Endothelial cell of umbilical vein (primary cell): ENCODE measurements around the gene SLC11A1. TPM values are rescaled to one million over a fixed set of nuclear protein-coding genes. Genes with fewer than 3 reads are reported as not detected.

Experiments used
- BruUV-seq: library from RNA; stranded (reverse); fragments of 400-500 nt; replicated peaks from 2 replicates; lab custom pipeline; 2021; lab: Mats Ljungman, UMichigan
- CTCF ChIA-PET: fragments of 300-600, 350-600 bp; sonication (Branson Sonifier 250); formaldehyde crosslinking; loops from one replicate; lab custom pipeline; 2021; ENCODE audit warnings: antibody characterized with exemption, inconsistent platforms; lab: Charles Lee
- POLR2A ChIA-PET: fragments of 300-600, 350-600 bp; sonication (Branson Sonifier 250); formaldehyde crosslinking; loops from one replicate; lab custom pipeline; 2021; ENCODE audit warnings: antibody characterized with exemption, inconsistent platforms; lab: Charles Lee
- DNase-seq: peaks from one replicate; pipeline ENCODE4 v3.0.0-alpha.2; 2011; ENCODE audit warnings: low read depth, low spot score
- FAIRE-seq: peaks from 2 replicates; lab custom pipeline; 2011; peaks lifted over from hg19 to GRCh38; lab: Jason Lieb, UNC
- H2AFZ ChIP-seq: 2 replicates; pipeline ENCODE4 v1.6.0; 2012; ENCODE audit warnings: low read depth, low read length, control low read depth, inconsistent platforms
- H3K27ac ChIP-seq: 2 replicates; pipeline ENCODE4 v1.5.1; 2011; ENCODE audit warnings: low read depth, mild to moderate bottlenecking, control low read depth, low read length, moderate library complexity; ENCODE audit not compliant: insufficient read depth
- H3K27me3 ChIP-seq, 2 experiments: 2 replicates each; pipeline versions ENCODE4 v1.6.0 to v1.6.1; 2011; ENCODE audit warnings: low read length in 2 of 2, mixed read lengths in 1 of 2; ENCODE audit not compliant: control insufficient read depth in 2 of 2, insufficient read depth in 2 of 2
- H3K36me3 ChIP-seq, 2 experiments: 2 replicates in 1 of 2; 3 replicates in 1 of 2; pipeline ENCODE4 v1.5.1; 2011; ENCODE audit warnings: low read length in 2 of 2, mild to moderate bottlenecking in 1 of 2, moderate library complexity in 1 of 2; ENCODE audit not compliant: control insufficient read depth in 2 of 2, insufficient read depth in 2 of 2; ENCODE audit errors: extremely low read depth in 1 of 2
- H3K4me1 ChIP-seq: 3 replicates; pipeline ENCODE4 v1.5.1; 2011; ENCODE audit warnings: mild to moderate bottlenecking, low read length; ENCODE audit not compliant: control insufficient read depth, insufficient read depth; ENCODE audit errors: extremely low read depth
- H3K4me2 ChIP-seq: 2 replicates; pipeline ENCODE4 v1.6.1; 2011; ENCODE audit warnings: low read length, control low read depth, mixed read lengths; ENCODE audit not compliant: insufficient read depth
- H3K4me3 ChIP-seq, 3 experiments: fragments of 200-600 bp in 1 of 3; sonication (generic), shearing (Covaris generic) in 1 of 3; replicated peaks in 1 of 3; 2 replicates each; pipeline ENCODE4 v1.5.1; 2011 to 2016; ENCODE audit warnings: control low read depth in 3 of 3, low read length in 3 of 3, mild to moderate bottlenecking in 2 of 3, inconsistent platforms in 1 of 3, low read depth in 1 of 3, moderate library complexity in 1 of 3; ENCODE audit not compliant: insufficient read depth in 1 of 3
- H3K79me2 ChIP-seq: 2 replicates; pipeline ENCODE4 v1.6.0; 2012; ENCODE audit warnings: low read length, inconsistent platforms; ENCODE audit not compliant: control insufficient read depth, insufficient read depth
- H3K9ac ChIP-seq: replicated peaks from 2 replicates; pipeline ENCODE3; 2011; ENCODE audit warnings: low read length, control low read depth; ENCODE audit not compliant: insufficient read depth; ENCODE audit errors: extremely low read depth
- H3K9me1 ChIP-seq: replicated peaks from 3 replicates; pipeline ENCODE4 v1.6.0; 2011; ENCODE audit warnings: mild to moderate bottlenecking, low read length; ENCODE audit not compliant: control insufficient read depth, insufficient read depth; ENCODE audit errors: extremely low read depth
- H3K9me3 ChIP-seq: replicated peaks from 2 replicates; pipeline ENCODE4 v1.5.1; 2012; ENCODE audit warnings: low read length, inconsistent platforms; ENCODE audit not compliant: control insufficient read depth, insufficient read depth
- H4K20me1 ChIP-seq: replicated peaks from 2 replicates; pipeline ENCODE3; 2011; ENCODE audit warnings: mild to moderate bottlenecking, low read length; ENCODE audit not compliant: control insufficient read depth, insufficient read depth; ENCODE audit errors: extremely low read depth
- CTCF ChIP-seq, 2 donors: IDR thresholded peaks; 1 replicate in 1 of 2; 2 replicates in 1 of 2; pipeline ENCODE4 v1.5.1; 2011; ENCODE audit warnings: low read length in 2 of 2, mild to moderate bottlenecking in 2 of 2, moderate library complexity in 2 of 2, control low read depth in 1 of 2, inconsistent platforms in 1 of 2, low read depth in 1 of 2; ENCODE audit not compliant: insufficient read depth in 1 of 2; ENCODE audit errors: extremely low read depth in 1 of 2
- EZH2 ChIP-seq: IDR thresholded peaks from 2 replicates; pipeline ENCODE4 v1.6.1; 2012; ENCODE audit warnings: borderline replicate concordance, low read depth, mild to moderate bottlenecking, moderate library complexity, low read length, inconsistent platforms; ENCODE audit not compliant: severe bottlenecking
- FOS ChIP-seq: IDR thresholded peaks from 2 replicates; pipeline ENCODE4 v1.6.1; 2011; ENCODE audit warnings: mild to moderate bottlenecking, low read length, moderate library complexity, borderline replicate concordance; ENCODE audit not compliant: insufficient read depth
- GATA2 ChIP-seq: IDR thresholded peaks from 2 replicates; pipeline ENCODE4 v1.7.0; 2011; ENCODE audit warnings: low read depth, mild to moderate bottlenecking, moderate library complexity, mixed read lengths, low read length; ENCODE audit not compliant: insufficient read length, insufficient read depth
- JUN ChIP-seq: IDR thresholded peaks from 2 replicates; pipeline ENCODE4 v1.6.1; 2011; ENCODE audit warnings: borderline replicate concordance, low read depth; ENCODE audit not compliant: insufficient read length, insufficient read depth
- MAX ChIP-seq: IDR thresholded peaks from 2 replicates; pipeline ENCODE4 v1.6.1; 2011; ENCODE audit not compliant: insufficient read depth, insufficient read length
- MYC ChIP-seq: IDR thresholded peaks from one replicate; pipeline ENCODE4 v1.6.1; 2011; ENCODE audit warnings: mild to moderate bottlenecking, low read depth, low read length
- POLR2A ChIP-seq: IDR thresholded peaks from 2 replicates; pipeline ENCODE4 v1.6.1; 2012; ENCODE audit warnings: low read depth, mild to moderate bottlenecking, control low read depth, low read length
- dilution Hi-C: fragments of 300-500 bp; cut with MboI; formaldehyde crosslinking; loops from one replicate; pipeline ENCODE4 v1.15.0; 2019; ENCODE audit warnings: low sequenced_read_pairs; ENCODE audit not compliant: extremely low pct_ligation_motif_present
- intact Hi-C: fragments of 100-400 bp; cut with micrococcal nuclease; formaldehyde crosslinking; loops from one replicate; pipeline ENCODE4 v1.10.0; 2022
- polyA plus RNA-seq, 4 experiments: library from polyadenylated mRNA; depleted of rRNA in 3 of 4; stranded (reverse) in 3 of 4; unstranded in 1 of 4; fragments of >200 nt; gene quantifications; 2 replicates each; pipeline versions ENCODE4 v1.2.1 to v1.2.3, GENCODE V29; 2011 to 2012; ENCODE audit warnings: missing spikeins in 1 of 4
- total RNA-seq: library from RNA; stranded (reverse); gene quantifications from 2 replicates; pipeline ENCODE4 v1.2.3, GENCODE V29; 2021

Gene SLC11A1
- total and polyA plus RNA-seq, 2 donors (not counting 3 experiments of a cell fraction or from before 2014, with no cell fraction given) = 0.03 TPM; not detected in 1

- Histone ChIP-seq H3K4me1 (no peaks in the 10 kb centered on the region), H2AFZ (no peak overlapping the region), H3K79me2 (no peaks in the 10 kb centered on the region), H3K9me1 (no peaks in the 10 kb centered on the region), H3K27me3 (no peaks in the 10 kb centered on the region), H3K4me3 (no peak overlapping the region), H3K9ac (no peak overlapping the region), H3K27ac (no peak overlapping the region), H4K20me1 (no peaks in the 10 kb centered on the region), H3K36me3 (no peaks in the 10 kb centered on the region), H3K4me2 (no peak overlapping the region), H3K9me3 (no peaks in the 10 kb centered on the region)
- no peak for FAIRE-seq
- intact Hi-C loops (loop anchor here (1.0 kb wide), 1 partner anchor 82 kb away; no protein-coding TSS in a partner anchor), dilution Hi-C loops (no loop called here)
- BruUV-seq = no TSS peak
- ChIA-PET POLR2A (no interaction called here), CTCF (no interaction called here)
- TF ChIP-seq JUN (no peak), CTCF (IDR thresholded peaks at IDR 0.05; ENCODE audit: extremely low read depth in 1 of 2, insufficient read depth in 1 of 2, low read depth in 1 of 2, low read length in 2 of 2) (no peak), POLR2A (no peak), MAX (no peak), FOS (no peak), GATA2 (no peak), EZH2 (no peak), MYC (no peak)
- DNase-seq = no peak
These were observed 36.2 kb downstream of the SLC11A1 start for GRCh38 chr2:218418321-218418716.
